ENCODE data around the gene SLC35F3.

The SLC35F3 gene

DNA sequence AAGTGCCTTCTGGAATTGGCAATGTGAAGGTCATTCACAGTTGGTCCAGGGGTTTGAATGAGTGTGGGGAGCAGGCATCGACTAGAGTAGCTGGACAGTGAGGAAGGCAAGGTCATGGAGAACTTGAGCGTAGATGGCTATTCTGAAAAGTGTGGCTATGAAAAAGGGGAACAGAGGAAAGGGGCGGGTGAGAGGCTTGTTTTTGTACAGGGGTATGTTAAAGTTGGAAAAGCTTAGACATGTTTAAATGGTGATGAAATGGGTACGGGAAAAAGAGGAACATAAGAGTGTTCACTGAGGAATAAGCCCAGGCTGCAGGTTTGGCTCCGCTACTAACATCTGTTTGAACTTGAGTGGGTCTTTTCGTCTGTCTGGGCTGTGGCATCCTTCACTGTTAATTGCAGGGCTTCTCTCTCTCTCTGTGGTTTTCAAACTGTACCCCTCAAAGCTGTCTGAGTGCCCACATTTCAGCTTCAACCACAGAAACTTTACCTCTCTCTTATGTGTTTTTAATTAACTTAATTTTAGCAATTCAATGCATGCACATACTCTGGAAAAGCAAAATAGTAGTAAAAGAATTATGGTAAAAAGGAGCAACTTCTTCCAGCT, 398.0 kb downstream of the SLC35F3 start:
- TF ChIP-seq, protein P1, sequence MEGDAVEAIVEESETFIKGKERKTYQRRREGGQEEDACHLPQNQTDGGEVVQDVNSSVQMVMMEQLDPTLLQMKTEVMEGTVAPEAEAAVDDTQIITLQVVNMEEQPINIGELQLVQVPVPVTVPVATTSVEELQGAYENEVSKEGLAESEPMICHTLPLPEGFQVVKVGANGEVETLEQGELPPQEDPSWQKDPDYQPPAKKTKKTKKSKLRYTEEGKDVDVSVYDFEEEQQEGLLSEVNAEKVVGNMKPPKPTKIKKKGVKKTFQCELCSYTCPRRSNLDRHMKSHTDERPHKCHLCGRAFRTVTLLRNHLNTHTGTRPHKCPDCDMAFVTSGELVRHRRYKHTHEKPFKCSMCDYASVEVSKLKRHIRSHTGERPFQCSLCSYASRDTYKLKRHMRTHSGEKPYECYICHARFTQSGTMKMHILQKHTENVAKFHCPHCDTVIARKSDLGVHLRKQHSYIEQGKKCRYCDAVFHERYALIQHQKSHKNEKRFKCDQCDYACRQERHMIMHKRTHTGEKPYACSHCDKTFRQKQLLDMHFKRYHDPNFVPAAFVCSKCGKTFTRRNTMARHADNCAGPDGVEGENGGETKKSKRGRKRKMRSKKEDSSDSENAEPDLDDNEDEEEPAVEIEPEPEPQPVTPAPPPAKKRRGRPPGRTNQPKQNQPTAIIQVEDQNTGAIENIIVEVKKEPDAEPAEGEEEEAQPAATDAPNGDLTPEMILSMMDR (IDR thresholded peaks at IDR 0.05; ENCODE audit: low read depth, low read length, missing control alignments) = no peak
- no peak for DNase-seq (ENCODE audit: extremely low read depth, low read depth)
- H3K4me3 ChIP-seq (replicated peaks; ENCODE audit: low read depth, low read length) = no peak overlapping the region

- TF ChIP-seq, protein P1 (IDR thresholded peaks at IDR 0.05; ENCODE audit: low read depth, low read length, missing control alignments) = no peak
- DNase-seq (ENCODE audit: extremely low read depth, low read depth) = no peak
Observed at GRCh38 chr1:234303231-234303630, 398.8 kb downstream of the SLC35F3 start.

GRCh38 chr1:234307726-234308125, 403.2 kb downstream of the SLC35F3 start:
- TF ChIP-seq, protein P1 (IDR thresholded peaks at IDR 0.05; ENCODE audit: low read depth, low read length, missing control alignments) = no peak
- no peak for DNase-seq (ENCODE audit: extremely low read depth, low read depth)
- no peak overlapping the region for H3K4me3 ChIP-seq (replicated peaks; ENCODE audit: low read depth, low read length)

More at GRCh38 chr1:234303231-234303630, 398.8 kb downstream of the SLC35F3 start:
- H3K4me3 ChIP-seq (replicated peaks; ENCODE audit: low read depth, low read length) = no peak overlapping the region

DNA sequence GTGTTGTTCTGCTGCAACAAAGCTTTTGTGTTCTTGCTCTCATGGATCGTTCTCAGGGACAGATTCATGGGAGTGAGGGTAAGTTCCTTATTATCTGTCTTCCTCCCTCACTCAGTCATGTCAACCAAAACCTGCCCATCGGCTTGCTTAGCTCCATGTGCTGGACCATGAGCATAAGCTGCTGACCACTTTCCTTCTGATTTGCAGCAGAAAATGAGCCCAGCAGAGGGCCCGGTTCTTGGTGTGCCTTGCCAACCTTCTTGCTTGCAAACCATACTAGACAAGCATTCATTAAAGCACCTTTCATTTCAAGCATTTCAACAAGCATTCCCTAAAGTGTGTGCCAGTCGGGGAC, 404.7 kb downstream of the SLC35F3 start:
- TF ChIP-seq, protein P1 (IDR thresholded peaks at IDR 0.05; ENCODE audit: low read depth, low read length, missing control alignments) = no peak
- H3K4me3 ChIP-seq (replicated peaks; ENCODE audit: low read depth, low read length) = no peak overlapping the region
- DNase-seq (ENCODE audit: extremely low read depth, low read depth) = no peak

DNA sequence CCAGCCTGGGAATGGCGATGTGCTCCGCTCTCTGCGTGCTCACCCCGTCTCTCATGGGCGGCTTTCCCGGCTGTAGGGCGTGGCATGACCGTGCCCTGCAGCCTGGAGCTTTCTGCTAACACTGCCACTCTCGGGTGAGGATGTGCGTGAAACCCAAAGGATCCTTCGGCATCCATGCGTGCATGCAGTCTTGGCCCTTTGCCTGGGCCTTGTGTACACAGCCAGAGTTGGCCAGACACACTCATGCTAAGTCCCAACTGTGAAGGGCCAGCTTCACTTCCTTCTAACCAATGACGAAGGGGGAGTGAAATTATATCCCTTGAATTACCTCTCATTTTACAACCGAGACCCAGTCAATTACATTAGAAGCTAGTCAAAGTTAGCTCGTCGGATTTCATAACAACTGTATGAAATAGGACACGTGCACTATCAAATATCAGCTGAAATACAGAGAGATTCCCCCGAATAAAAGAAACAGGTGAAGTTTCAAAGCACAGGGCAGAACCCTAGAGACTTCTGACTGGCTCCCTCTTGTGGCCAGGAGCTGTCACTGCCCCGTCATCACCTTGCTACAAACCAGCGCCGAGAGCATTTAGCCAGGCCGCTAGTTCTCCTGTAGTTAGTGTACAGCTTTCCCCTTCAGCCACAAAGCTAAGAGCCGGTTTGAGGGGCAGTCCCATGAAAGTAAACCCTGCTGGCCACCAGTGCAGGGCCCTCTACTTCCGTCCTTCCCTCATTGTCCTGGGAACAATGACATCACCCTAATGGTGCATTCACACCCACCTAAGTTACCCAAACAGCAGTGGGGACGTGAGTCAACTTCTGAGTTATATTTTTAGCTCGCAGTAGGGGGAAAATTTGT, 405.4 kb downstream of the SLC35F3 start:
- DNase-seq (ENCODE audit: extremely low read depth, low read depth) = no peak
- TF ChIP-seq, protein P1 (IDR thresholded peaks at IDR 0.05; ENCODE audit: low read depth, low read length, missing control alignments) = peak; percentile 98
- no peak overlapping the region for H3K4me3 ChIP-seq (replicated peaks; ENCODE audit: low read depth, low read length)

GRCh38 chr1:234310460-234310817, 406.0 kb downstream of the SLC35F3 start:
- no peak overlapping the region for H3K4me3 ChIP-seq (replicated peaks; ENCODE audit: low read depth, low read length)
- TF ChIP-seq, protein P1 (IDR thresholded peaks at IDR 0.05; ENCODE audit: low read depth, low read length, missing control alignments) = no peak
- DNase-seq (ENCODE audit: extremely low read depth, low read depth) = no peak

All from HFF-Myc (cell line).